Stimulated activated CD4-positive, alpha-beta T cell treated with anti-CD3 and anti-CD28 coated beads, Interleukin-12 subunit alpha, Interleukin-12 subunit beta, amount 100 ng/mL, for 24 hours (primary cell): ENCODE data around the gene CD4.

ENCODE experiments used
- DNase-seq, 2 experiments: peaks; one replicate each; pipeline ENCODE4 v3.0.0-alpha.2; 2020; ENCODE audit warnings: low read depth in 2 of 2

CD4 gene

GRCh38 chr12:6778217-6778573 lies 11.1 kb upstream of the CD4 start:
- no peak for DNase-seq

GRCh38 chr12:6778574-6779550 lies 10.5 kb upstream of the CD4 start:
- DNase-seq: peak; percentile 78 to 93

GRCh38 chr12:6779708-6780432 lies 9.5 kb upstream of the CD4 start:
- DNase-seq: no peak

GRCh38 chr12:6780573-6780972 lies 8.8 kb upstream of the CD4 start:
- no peak for DNase-seq

GRCh38 chr12:6782119-6782518 lies 7.2 kb upstream of the CD4 start:
- no peak for DNase-seq

- no peak for DNase-seq
These were observed 6.3 kb upstream of the CD4 start for GRCh38 chr12:6782850-6783566.

GRCh38 chr12:6783828-6784227 lies 5.5 kb upstream of the CD4 start:
- DNase-seq: no peak

- DNase-seq: no peak
These were observed 5.0 kb upstream of the CD4 start for GRCh38 chr12:6784296-6784695.

- no peak for DNase-seq
These were observed 4.6 kb upstream of the CD4 start for GRCh38 chr12:6784761-6785160.

GRCh38 chr12:6786416-6787094 lies 2.8 kb upstream of the CD4 start:
- no peak for DNase-seq

- DNase-seq: no peak
These were observed 2.0 kb upstream of the CD4 start for GRCh38 chr12:6787309-6787708.

- no peak for DNase-seq
These were observed 1.3 kb downstream of the CD4 start for GRCh38 chr12:6790496-6791150.

GRCh38 chr12:6791931-6792520 lies 2.7 kb downstream of the CD4 start:
- DNase-seq: no peak

- no peak for DNase-seq
These were observed 3.3 kb downstream of the CD4 start for GRCh38 chr12:6792522-6793201.

- DNase-seq: no peak
These were observed 5.8 kb downstream of the CD4 start for GRCh38 chr12:6795088-6795487.

GRCh38 chr12:6796576-6796975 lies 7.2 kb downstream of the CD4 start:
- DNase-seq: no peak

GRCh38 chr12:6799147-6799546 lies 9.8 kb downstream of the CD4 start:
- DNase-seq: no peak

- no peak for DNase-seq
These were observed 17.8 kb downstream of the CD4 start for GRCh38 chr12:6807170-6807569.

- no peak for DNase-seq
These were observed 19.7 kb downstream of the CD4 start for GRCh38 chr12:6809056-6809455.

GRCh38 chr12:6810758-6811157 lies 21.4 kb downstream of the CD4 start:
- DNase-seq: no peak
